Measurements from ENCODE around the gene GRK4.

The GRK4 gene

GRCh38 chr4:2924286-2924685 lies 39.1 kb upstream of the GRK4 start:
- Histone ChIP-seq H3K27me3 (ENCODE audit: low read length) (no peaks in the 10 kb centered on the region), H4K20me1 (ENCODE audit: low read depth, low read length) (no peaks in the 10 kb centered on the region), H3K4me2 (ENCODE audit: low read depth, low read length, poor library complexity, severe bottlenecking) (no peak overlapping the region), H3K79me2 (ENCODE audit: insufficient read depth, low read length) (no peaks in the 10 kb centered on the region), H3K9me2 (replicated peaks; ENCODE audit: insufficient read depth, low read length) (no peaks in the 10 kb centered on the region), H3F3A (ENCODE audit: insufficient read depth) (no peaks in the 10 kb centered on the region), H3K4me3 (ENCODE audit: insufficient read depth, low read length, poor library complexity, severe bottlenecking) (no peak overlapping the region), H3K36me3 (ENCODE audit: low read length) (no peaks in the 10 kb centered on the region), H2AFZ (ENCODE audit: low read depth, low read length, severe bottlenecking) (no peak overlapping the region), H3K9me3 (ENCODE audit: insufficient read depth, low read length) (no peaks in the 10 kb centered on the region), H3K9ac (ENCODE audit: low read length) (no peak overlapping the region), H3K27ac (ENCODE audit: low read depth, low read length) (no peak overlapping the region)
- TF ChIP-seq, protein P1, sequence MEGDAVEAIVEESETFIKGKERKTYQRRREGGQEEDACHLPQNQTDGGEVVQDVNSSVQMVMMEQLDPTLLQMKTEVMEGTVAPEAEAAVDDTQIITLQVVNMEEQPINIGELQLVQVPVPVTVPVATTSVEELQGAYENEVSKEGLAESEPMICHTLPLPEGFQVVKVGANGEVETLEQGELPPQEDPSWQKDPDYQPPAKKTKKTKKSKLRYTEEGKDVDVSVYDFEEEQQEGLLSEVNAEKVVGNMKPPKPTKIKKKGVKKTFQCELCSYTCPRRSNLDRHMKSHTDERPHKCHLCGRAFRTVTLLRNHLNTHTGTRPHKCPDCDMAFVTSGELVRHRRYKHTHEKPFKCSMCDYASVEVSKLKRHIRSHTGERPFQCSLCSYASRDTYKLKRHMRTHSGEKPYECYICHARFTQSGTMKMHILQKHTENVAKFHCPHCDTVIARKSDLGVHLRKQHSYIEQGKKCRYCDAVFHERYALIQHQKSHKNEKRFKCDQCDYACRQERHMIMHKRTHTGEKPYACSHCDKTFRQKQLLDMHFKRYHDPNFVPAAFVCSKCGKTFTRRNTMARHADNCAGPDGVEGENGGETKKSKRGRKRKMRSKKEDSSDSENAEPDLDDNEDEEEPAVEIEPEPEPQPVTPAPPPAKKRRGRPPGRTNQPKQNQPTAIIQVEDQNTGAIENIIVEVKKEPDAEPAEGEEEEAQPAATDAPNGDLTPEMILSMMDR (IDR thresholded peaks at IDR 0.05; ENCODE audit: insufficient read depth, low read length, poor library complexity, severe bottlenecking), result no peak
- TF ChIP-seq EZH2phosphoT487 (conservative IDR thresholded peaks at IDR 0.05; ENCODE audit: low read length), result no peak

DNA sequence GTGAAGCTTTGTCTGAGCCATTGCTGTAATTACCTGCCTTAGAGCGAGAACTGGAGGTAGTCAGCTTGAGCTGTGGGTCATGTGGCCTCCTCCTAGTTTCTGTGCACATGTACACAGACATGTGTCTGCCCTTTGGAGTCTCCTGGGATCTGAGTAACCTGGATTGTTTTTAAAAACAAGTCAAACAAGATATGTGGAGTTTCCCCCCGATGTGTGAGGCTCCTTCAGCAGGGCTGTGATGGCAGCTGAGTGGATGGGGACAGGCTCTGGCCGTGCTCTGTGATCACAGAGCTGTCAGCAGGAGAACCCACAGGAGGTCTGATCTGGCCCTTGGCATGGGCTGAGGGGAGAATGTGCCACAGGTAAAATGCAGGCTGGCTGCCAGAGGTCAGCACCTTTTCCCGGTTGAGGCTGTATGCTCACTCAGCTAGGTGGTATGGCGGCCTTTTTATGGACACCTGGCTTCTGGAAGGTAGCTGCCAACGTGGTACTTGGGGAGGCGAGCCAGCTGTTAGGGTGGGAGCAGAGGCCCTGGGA lies 38.5 kb upstream of the GRK4 start:
- Histone ChIP-seq H3K9me3 (ENCODE audit: insufficient read depth, low read length) (no peaks in the 10 kb centered on the region), H3K4me2 (ENCODE audit: low read depth, low read length, poor library complexity, severe bottlenecking) (no peak overlapping the region), H3K27me3 (ENCODE audit: low read length) (no peaks in the 10 kb centered on the region), H3K79me2 (ENCODE audit: insufficient read depth, low read length) (no peaks in the 10 kb centered on the region), H3F3A (ENCODE audit: insufficient read depth) (no peaks in the 10 kb centered on the region; the same call in 1 of the 2 replicates), H3K36me3 (ENCODE audit: low read length) (no peaks in the 10 kb centered on the region), H3K27ac (ENCODE audit: low read depth, low read length) (no peak overlapping the region), H3K4me3 (ENCODE audit: insufficient read depth, low read length, poor library complexity, severe bottlenecking) (no peak overlapping the region), H2AFZ (ENCODE audit: low read depth, low read length, severe bottlenecking) (no peak overlapping the region), H3K9ac (ENCODE audit: low read length) (no peak overlapping the region), H4K20me1 (ENCODE audit: low read depth, low read length) (no peaks in the 10 kb centered on the region), H3K9me2 (replicated peaks; ENCODE audit: insufficient read depth, low read length) (no peaks in the 10 kb centered on the region)
- TF ChIP-seq, protein P1 (IDR thresholded peaks at IDR 0.05; ENCODE audit: insufficient read depth, low read length, poor library complexity, severe bottlenecking), result no peak

GRCh38 chr4:2925496-2925895 lies 37.9 kb upstream of the GRK4 start:
- H3K4me2 ChIP-seq (ENCODE audit: low read depth, low read length, poor library complexity, severe bottlenecking), result no peak overlapping the region
- no peaks in the 10 kb centered on the region; the same call in 1 of the 2 replicates for H3F3A ChIP-seq (ENCODE audit: insufficient read depth)
- no peak overlapping the region for H3K9ac ChIP-seq (ENCODE audit: low read length)
- H3K36me3 ChIP-seq (ENCODE audit: low read length), result no peaks in the 10 kb centered on the region
- no peaks in the 10 kb centered on the region for H3K27me3 ChIP-seq (ENCODE audit: low read length)
- no peak overlapping the region for H3K27ac ChIP-seq (ENCODE audit: low read depth, low read length)
- no peaks in the 10 kb centered on the region for H3K9me3 ChIP-seq (ENCODE audit: insufficient read depth, low read length)
- H2AFZ ChIP-seq (ENCODE audit: low read depth, low read length, severe bottlenecking), result no peak overlapping the region
- H3K9me2 ChIP-seq (replicated peaks; ENCODE audit: insufficient read depth, low read length), result no peaks in the 10 kb centered on the region
- no peaks in the 10 kb centered on the region for H4K20me1 ChIP-seq (ENCODE audit: low read depth, low read length)
- no peak overlapping the region for H3K4me3 ChIP-seq (ENCODE audit: insufficient read depth, low read length, poor library complexity, severe bottlenecking)
- H3K79me2 ChIP-seq (ENCODE audit: insufficient read depth, low read length), result no peaks in the 10 kb centered on the region
- TF ChIP-seq EZH2phosphoT487 (conservative IDR thresholded peaks at IDR 0.05; ENCODE audit: low read length), result no peak
- TF ChIP-seq, protein P1 (IDR thresholded peaks at IDR 0.05; ENCODE audit: insufficient read depth, low read length, poor library complexity, severe bottlenecking), result no peak
